ENCODE data around the gene RNF214. TPM values are rescaled to one million over a fixed set of nuclear protein-coding genes. Genes with fewer than 3 reads are reported as not detected.

RNF214 gene
- total RNA-seq, 1 experiment from 2014 or later = 28.1 TPM

DNA sequence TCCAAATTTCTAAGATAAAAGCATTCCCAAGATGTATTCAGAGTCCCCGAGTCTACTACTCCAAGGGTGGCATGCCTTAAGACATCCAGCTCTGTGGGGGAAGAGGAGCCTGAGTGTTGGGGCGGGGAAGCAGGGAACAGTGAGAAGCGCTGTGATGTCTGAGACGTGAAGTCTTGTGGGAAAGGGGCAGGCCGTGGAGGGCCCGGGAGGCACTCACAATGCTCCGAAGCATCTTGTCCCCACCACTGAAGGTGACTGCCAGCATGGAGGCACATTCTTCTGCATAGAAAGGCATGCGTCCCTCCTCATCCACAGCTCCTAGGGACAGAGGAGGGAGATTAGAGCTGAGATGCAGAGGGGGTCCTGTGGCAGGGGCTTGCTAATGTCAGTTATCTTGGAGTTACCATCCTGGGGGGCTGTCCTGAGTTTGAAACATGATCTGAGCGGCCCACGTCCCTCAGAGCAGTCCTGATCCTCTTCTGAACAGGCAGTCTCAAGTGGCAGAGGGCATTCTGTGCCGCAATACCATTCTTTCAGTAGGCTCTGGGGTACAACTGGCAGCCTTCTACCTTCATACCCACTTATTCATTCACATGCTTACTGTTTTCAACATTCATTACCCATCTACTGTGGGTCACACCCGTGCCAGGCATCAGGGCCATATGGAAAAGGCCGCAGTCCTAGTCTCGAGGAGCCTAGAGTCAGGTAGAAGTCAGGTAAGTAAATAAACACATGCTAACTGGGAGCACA, 9.3 kb upstream of the RNF214 start:
- peaks cover 6% of the 10 kb centered on the region; the same call in 1 of the 2 replicates for H3F3A ChIP-seq (ENCODE audit: insufficient read depth, low read depth)
- no peak for DNase-seq
- no peak overlapping the region for H2AFZ ChIP-seq
- H3K27me3 ChIP-seq (ENCODE audit: insufficient read depth, low read depth) = no peaks in the 10 kb centered on the region
- intact Hi-C loops (cut with micrococcal nuclease; ENCODE audit: unreplicated experiment) = no loop called here
- H3K27ac ChIP-seq = no peak overlapping the region
- H3K79me2 ChIP-seq (ENCODE audit: low read depth) = no peaks in the 10 kb centered on the region
- no peak for TF ChIP-seq EZH2 (IDR thresholded peaks at IDR 0.05; ENCODE audit: low read depth)
- TF ChIP-seq, protein P1, sequence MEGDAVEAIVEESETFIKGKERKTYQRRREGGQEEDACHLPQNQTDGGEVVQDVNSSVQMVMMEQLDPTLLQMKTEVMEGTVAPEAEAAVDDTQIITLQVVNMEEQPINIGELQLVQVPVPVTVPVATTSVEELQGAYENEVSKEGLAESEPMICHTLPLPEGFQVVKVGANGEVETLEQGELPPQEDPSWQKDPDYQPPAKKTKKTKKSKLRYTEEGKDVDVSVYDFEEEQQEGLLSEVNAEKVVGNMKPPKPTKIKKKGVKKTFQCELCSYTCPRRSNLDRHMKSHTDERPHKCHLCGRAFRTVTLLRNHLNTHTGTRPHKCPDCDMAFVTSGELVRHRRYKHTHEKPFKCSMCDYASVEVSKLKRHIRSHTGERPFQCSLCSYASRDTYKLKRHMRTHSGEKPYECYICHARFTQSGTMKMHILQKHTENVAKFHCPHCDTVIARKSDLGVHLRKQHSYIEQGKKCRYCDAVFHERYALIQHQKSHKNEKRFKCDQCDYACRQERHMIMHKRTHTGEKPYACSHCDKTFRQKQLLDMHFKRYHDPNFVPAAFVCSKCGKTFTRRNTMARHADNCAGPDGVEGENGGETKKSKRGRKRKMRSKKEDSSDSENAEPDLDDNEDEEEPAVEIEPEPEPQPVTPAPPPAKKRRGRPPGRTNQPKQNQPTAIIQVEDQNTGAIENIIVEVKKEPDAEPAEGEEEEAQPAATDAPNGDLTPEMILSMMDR (conservative IDR thresholded peaks at IDR 0.05) = no peak
- no TSS peak for BruUV-seq (replicated peaks)
- ChIA-PET POLR2A (ENCODE audit: unreplicated experiment) (no interaction called here), CTCF (interaction anchor here (1.9 kb wide), 1 partner anchor 45 kb away, joined by 5 read pairs; the partner anchor contains the start of gene SIDT2)
- no peaks in the 10 kb centered on the region for H3K9me3 ChIP-seq (ENCODE audit: insufficient read depth, low read depth)
- H3K4me1 ChIP-seq (replicated peaks; ENCODE audit: insufficient read depth) = peaks cover 14% of the 10 kb centered on the region
- peaks cover 3% of the 10 kb centered on the region; the same call in 1 of the 2 replicates for H4K20me1 ChIP-seq (ENCODE audit: insufficient read depth)
- no peak overlapping the region for H3K4me2 ChIP-seq
- H3K4me3 ChIP-seq = no peak overlapping the region
- H3K9me2 ChIP-seq (ENCODE audit: insufficient read depth) = no peaks in the 10 kb centered on the region
- peaks cover 17% of the 10 kb centered on the region for H3K36me3 ChIP-seq (ENCODE audit: low read depth)

DNA sequence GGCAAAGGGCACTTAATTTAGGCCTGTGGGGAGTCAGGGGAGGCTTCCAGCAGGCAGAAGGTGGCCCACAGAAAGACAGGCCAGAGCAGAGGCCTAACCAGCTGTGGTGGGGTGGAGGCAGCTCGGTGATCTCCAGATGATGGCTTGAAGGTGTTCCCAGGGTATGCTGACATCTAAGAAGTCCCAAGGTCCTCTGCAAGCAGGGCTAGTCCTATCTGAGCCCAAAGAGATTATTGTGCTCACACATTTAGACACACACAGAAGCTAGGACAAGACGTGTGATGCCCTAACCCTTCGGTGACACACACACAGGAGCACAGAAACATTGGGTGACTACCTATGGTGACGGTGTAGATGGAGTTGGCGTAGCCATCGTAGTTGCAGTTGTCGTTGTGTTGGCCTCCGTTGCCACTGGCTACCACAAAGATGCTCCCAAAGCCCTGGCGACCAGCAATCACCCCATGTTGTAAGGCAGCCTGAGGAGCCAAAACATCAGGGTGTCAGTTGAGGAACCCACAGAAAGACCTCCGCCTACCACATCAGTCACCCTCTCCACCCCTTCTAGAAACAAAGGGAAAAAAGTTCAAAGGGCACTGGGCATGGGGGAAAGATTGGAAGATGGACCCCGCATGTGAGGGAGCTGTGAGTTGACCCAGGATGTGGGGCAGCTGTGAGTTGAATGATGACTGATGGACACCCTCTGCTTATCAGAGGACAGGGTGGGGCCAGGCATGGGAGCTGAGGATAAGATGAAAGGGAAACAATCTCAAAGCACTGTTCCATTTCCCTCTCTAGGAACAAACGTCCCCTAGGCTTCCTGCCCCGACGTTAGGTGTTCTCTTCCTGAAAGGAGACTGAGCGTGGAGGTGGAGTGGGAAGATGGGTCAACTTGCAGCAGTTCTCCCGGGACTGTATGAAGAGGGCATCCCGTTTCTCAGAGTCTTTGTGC, 8.5 kb upstream of the RNF214 start:
- Histone ChIP-seq H2AFZ (no peak overlapping the region), H3K27me3 (ENCODE audit: insufficient read depth, low read depth) (no peaks in the 10 kb centered on the region), H3K4me2 (no peak overlapping the region), H3K4me3 (no peak overlapping the region), H3K27ac (no peak overlapping the region), H3K9me3 (ENCODE audit: insufficient read depth, low read depth) (no peaks in the 10 kb centered on the region), H3K4me1 (replicated peaks; ENCODE audit: insufficient read depth) (peaks cover 14% of the 10 kb centered on the region), H3K9me2 (ENCODE audit: insufficient read depth) (no peaks in the 10 kb centered on the region), H3K36me3 (ENCODE audit: low read depth) (peaks cover 16% of the 10 kb centered on the region), H3F3A (ENCODE audit: insufficient read depth, low read depth) (peaks cover 6% of the 10 kb centered on the region; the same call in 1 of the 2 replicates), H3K79me2 (ENCODE audit: low read depth) (no peaks in the 10 kb centered on the region), H4K20me1 (ENCODE audit: insufficient read depth) (peaks cover 3% of the 10 kb centered on the region; the same call in 1 of the 2 replicates)
- ChIA-PET POLR2A (ENCODE audit: unreplicated experiment) (no interaction called here), CTCF (no interaction called here)
- DNase-seq = no peak
- no TSS peak for BruUV-seq (replicated peaks)
- TF ChIP-seq, protein P1 (conservative IDR thresholded peaks at IDR 0.05) = no peak
- no peak for TF ChIP-seq EZH2 (IDR thresholded peaks at IDR 0.05; ENCODE audit: low read depth)
- intact Hi-C loops (cut with micrococcal nuclease; ENCODE audit: unreplicated experiment) = no loop called here

DNA sequence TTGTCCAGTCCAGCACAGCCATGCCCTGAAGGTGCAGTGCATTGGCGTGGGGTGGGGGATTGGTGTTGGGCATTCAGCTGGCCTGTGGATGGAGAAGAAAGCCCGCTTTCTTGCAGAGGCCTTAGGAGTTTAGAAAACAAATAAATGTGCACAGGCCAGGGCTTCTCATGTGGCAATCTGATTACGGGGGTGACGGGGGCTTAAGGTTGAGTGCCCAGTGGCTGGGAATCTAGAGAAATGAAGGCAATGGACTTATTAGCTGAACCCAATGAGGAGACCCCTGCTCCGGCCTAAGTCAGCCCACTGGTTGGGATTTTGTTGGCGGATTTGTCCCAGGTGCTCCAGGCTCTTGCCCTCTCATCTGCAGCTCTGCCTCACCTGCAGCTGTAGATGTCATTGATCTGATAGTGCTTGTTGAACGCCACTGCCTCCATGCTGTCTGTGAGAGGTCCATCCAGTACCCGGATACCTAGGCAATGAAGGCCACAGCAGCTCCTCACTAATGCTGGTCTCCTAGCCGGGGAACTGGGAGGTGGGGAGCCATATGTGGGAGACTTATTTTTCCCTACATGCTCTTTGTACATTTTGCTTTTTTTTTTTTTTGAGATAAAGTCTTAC, 6.8 kb upstream of the RNF214 start:
- BruUV-seq (replicated peaks) = no TSS peak
- no peaks in the 10 kb centered on the region for H3K9me3 ChIP-seq (ENCODE audit: insufficient read depth, low read depth)
- H3K9me2 ChIP-seq (ENCODE audit: insufficient read depth) = no peaks in the 10 kb centered on the region
- H3K4me3 ChIP-seq = no peak overlapping the region
- H4K20me1 ChIP-seq (ENCODE audit: insufficient read depth) = peaks cover 6% of the 10 kb centered on the region; the same call in 1 of the 2 replicates
- peaks cover 14% of the 10 kb centered on the region for H3K79me2 ChIP-seq (ENCODE audit: low read depth)
- no peak overlapping the region for H2AFZ ChIP-seq
- H3K4me1 ChIP-seq (replicated peaks; ENCODE audit: insufficient read depth) = peaks cover 20% of the 10 kb centered on the region
- H3K27me3 ChIP-seq (ENCODE audit: insufficient read depth, low read depth) = no peaks in the 10 kb centered on the region
- H3K4me2 ChIP-seq = no peak overlapping the region
- TF ChIP-seq, protein P1 (conservative IDR thresholded peaks at IDR 0.05) = no peak
- no peak for TF ChIP-seq EZH2 (IDR thresholded peaks at IDR 0.05; ENCODE audit: low read depth)
- H3K27ac ChIP-seq = no peak overlapping the region
- peaks cover 6% of the 10 kb centered on the region; the same call in 1 of the 2 replicates for H3F3A ChIP-seq (ENCODE audit: insufficient read depth, low read depth)
- intact Hi-C loops (cut with micrococcal nuclease; ENCODE audit: unreplicated experiment) = loop anchor here (1.0 to 2.0 kb wide), 4 partner anchors 119 to 493 kb away; no protein-coding TSS in a partner anchor
- no peak for DNase-seq
- ChIA-PET POLR2A (ENCODE audit: unreplicated experiment) (no interaction called here), CTCF (interaction anchor here (0.6 to 0.7 kb wide), 2 partner anchors 92 to 390 kb away, joined by 4 read pairs; no protein-coding TSS in a partner anchor)
- H3K36me3 ChIP-seq (ENCODE audit: low read depth) = peaks cover 16% of the 10 kb centered on the region
